Body of pancreas (tissue), 4 donors: ENCODE results near the gene IFNLR1.

Experiments
- CTCF ChIP-seq, 7 experiments: fragments of 450-650 bp in 4 of 7; fragments of 200-600 bp in 3 of 7; sonication (generic) in 3 of 7; IDR thresholded peaks; one replicate each; pipeline ENCODE4 v1.5.1; 2016 to 2019; ENCODE audit warnings: antibody characterized with exemption in 7 of 7
- POLR2A ChIP-seq, 3 donors: fragments of 450-650 bp; IDR thresholded peaks; one replicate each; pipeline ENCODE4 v1.6.1; 2016; ENCODE audit warnings: antibody characterized with exemption in 3 of 3, mild to moderate bottlenecking in 2 of 3

GRCh38 chr1:24109166-24109483 is 78.0 kb downstream of the IFNLR1 start:
- TF ChIP-seq CTCF (IDR thresholded peaks at IDR 0.05) (no peak), POLR2A (IDR thresholded peaks at IDR 0.05) (no peak)
